GM23248 (cell line): ENCODE data around the gene CUL2.

Experiments used
- EZH2 ChIP-seq: fragments of 200-600 bp; sonication (generic); IDR thresholded peaks from 2 replicates; pipeline ENCODE4 v1.6.1; 2018; ENCODE audit warnings: antibody characterized with exemption, mild to moderate bottlenecking; ENCODE audit not compliant: insufficient read depth, poor library complexity, severe bottlenecking
- EZH2phosphoT487 ChIP-seq: fragments of 200-600 bp; sonication (generic); IDR thresholded peaks from 2 replicates; pipeline ENCODE4 v1.6.1; 2018; ENCODE audit warnings: antibody characterized with exemption, moderate library complexity, mild to moderate bottlenecking, low read depth; ENCODE audit not compliant: insufficient read depth

DNA sequence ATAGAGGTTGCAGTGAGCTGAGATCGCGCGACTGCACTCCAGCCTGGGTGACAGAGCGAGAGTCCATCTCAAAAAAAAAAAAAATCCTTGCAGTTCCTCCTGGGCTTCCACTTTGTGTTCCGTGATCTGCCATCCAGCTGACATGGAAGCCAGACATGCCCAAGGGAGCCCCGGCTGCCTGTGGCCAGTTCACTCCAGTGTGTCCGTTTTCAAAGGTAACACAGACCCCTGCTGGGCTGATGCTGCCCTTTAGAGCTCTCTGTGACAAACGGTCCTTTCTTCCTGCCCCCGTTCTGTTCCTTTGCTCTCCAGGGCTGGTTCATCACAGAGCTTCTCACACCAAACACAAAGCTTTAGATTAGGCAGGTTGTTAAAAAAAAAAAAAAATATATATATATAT is 130.8 kb downstream of the CUL2 start:
- TF ChIP-seq EZH2 = no peak
- no peak for TF ChIP-seq EZH2phosphoT487
